K562 (cell line): ENCODE data around the gene OR2B2. TPM values are rescaled to one million over a fixed set of nuclear protein-coding genes. Genes with fewer than 3 reads are reported as not detected.

Source experiments
- ATAC-seq: fragments of 200-7000 bp; cut with Tn5 transposase; 3 replicates; pipeline ENCODE4 v1.9.1; 2020; ENCODE audit warnings: moderate library complexity
- BruUV-seq: library from RNA; stranded (reverse); fragments of 400-500 nt; replicated peaks from 2 replicates; lab custom pipeline; 2021; lab: Mats Ljungman, UMichigan
- CTCF ChIA-PET: fragments of 300-600 bp; formaldehyde crosslinking; extraction: SDS; loops from one replicate; lab custom pipeline; 2021; ENCODE audit warnings: low intra/inter-chr PET ratio; lab: Yijun Ruan, JAX
- POLR2A ChIA-PET: fragments of 300-600, 350-650 bp; sonication (Branson Sonifier 250); formaldehyde crosslinking; extraction: SDS; loops from one replicate; lab custom pipeline; 2021; ENCODE audit warnings: antibody characterized with exemption, inconsistent platforms; lab: Yijun Ruan, JAX
- DNase-seq, 4 experiments: peaks; one replicate each; pipeline versions ENCODE4 v3.0.0 to v3.0.0-alpha.2; 2011 to 2018; ENCODE audit warnings: low spot score in 3 of 4, mixed read lengths in 3 of 4; ENCODE audit errors: extremely low read depth in 1 of 4
- FAIRE-seq: peaks from 2 replicates; lab custom pipeline; 2011; peaks lifted over from hg19 to GRCh38; lab: Jason Lieb, UNC
- H2AFZ ChIP-seq: 2 replicates; pipeline ENCODE4 v1.6.0; 2011; ENCODE audit warnings: low read depth, low read length, control low read depth, inconsistent platforms
- H3K27ac ChIP-seq: fragments of 200-600 bp; 3 replicates; pipeline ENCODE4 v1.8.0; 2011; ENCODE audit warnings: low read depth, mild to moderate bottlenecking, control low read depth, inconsistent platforms, low read length, moderate library complexity, mixed read lengths; ENCODE audit errors: extremely low read depth
- H3K27me3 ChIP-seq, 2 experiments: fragments of 300-600 bp in 1 of 2; 2 replicates in 1 of 2; 3 replicates in 1 of 2; pipeline versions ENCODE4 v1.6.0 to v1.8.0; 2011; ENCODE audit warnings: inconsistent platforms in 2 of 2, low read length in 2 of 2, mild to moderate bottlenecking in 1 of 2, mixed read lengths in 1 of 2, moderate library complexity in 1 of 2; ENCODE audit not compliant: control insufficient read depth in 2 of 2, insufficient read depth in 2 of 2
- H3K36me3 ChIP-seq: fragments of 300-600 bp; 3 replicates; pipeline ENCODE4 v1.8.0; 2011; ENCODE audit warnings: mild to moderate bottlenecking, low read length, inconsistent platforms; ENCODE audit not compliant: control insufficient read depth, insufficient read depth
- H3K4me1 ChIP-seq, 2 experiments: fragments of 200-600 bp in 1 of 2; replicated peaks in 1 of 2; 2 replicates in 1 of 2; 3 replicates in 1 of 2; pipeline versions ENCODE4 v1.5.1 to v1.8.0; 2011; ENCODE audit warnings: inconsistent platforms in 2 of 2, low read length in 2 of 2, mild to moderate bottlenecking in 1 of 2, mixed read lengths in 1 of 2, moderate library complexity in 1 of 2; ENCODE audit not compliant: control insufficient read depth in 2 of 2, insufficient read depth in 2 of 2
- H3K4me2 ChIP-seq: 2 replicates; pipeline ENCODE4 v1.6.1; 2011; ENCODE audit warnings: low read length, control low read depth, inconsistent platforms, mixed read lengths; ENCODE audit not compliant: insufficient read depth
- H3K4me3 ChIP-seq: fragments of 200-600 bp; sonication (generic), shearing (Covaris generic); 2 replicates; pipeline ENCODE4 v1.5.1; 2016; ENCODE audit warnings: control low read depth, inconsistent platforms
- H3K79me2 ChIP-seq: fragments of 200-600 bp; 3 replicates; pipeline ENCODE4 v1.8.0; 2011; ENCODE audit warnings: low read length, inconsistent platforms; ENCODE audit not compliant: control insufficient read depth, insufficient read depth
- H3K9ac ChIP-seq, 2 experiments: 2 replicates each; pipeline versions ENCODE4 v1.6.0 to v1.6.1; 2011; ENCODE audit warnings: low read depth in 2 of 2, low read length in 2 of 2, control low read depth in 1 of 2, inconsistent platforms in 1 of 2, mild to moderate bottlenecking in 1 of 2, mixed read lengths in 1 of 2; ENCODE audit not compliant: insufficient read depth in 1 of 2
- H3K9me1 ChIP-seq: one replicate; pipeline ENCODE4 v1.6.0; 2011; ENCODE audit warnings: inconsistent platforms, mild to moderate bottlenecking, low read length, moderate library complexity; ENCODE audit not compliant: control insufficient read depth, insufficient read depth
- H3K9me3 ChIP-seq: replicated peaks from 2 replicates; pipeline ENCODE4 v1.5.1; 2011; ENCODE audit warnings: low read depth, low read length, inconsistent platforms; ENCODE audit not compliant: control insufficient read depth, insufficient read depth
- H4K20me1 ChIP-seq: replicated peaks from 2 replicates; pipeline ENCODE4 v1.6.1; 2011; ENCODE audit warnings: low read length, inconsistent platforms, mixed read lengths; ENCODE audit not compliant: control insufficient read depth, insufficient read depth
- ARID2 ChIP-seq: fragments of 450-650 bp; IDR thresholded peaks from 2 replicates; pipeline ENCODE4 v1.6.1; 2017; ENCODE audit warnings: antibody characterized with exemption, mild to moderate bottlenecking
- CHCHD3 ChIP-seq: fragments of 250-450 bp; sonication (Bioruptor Pico); IDR thresholded peaks from 2 replicates; pipeline ENCODE4 v2.1.2; 2022; ENCODE audit warnings: mild to moderate bottlenecking
- EZH2 ChIP-seq: IDR thresholded peaks from 2 replicates; pipeline ENCODE4 v1.6.1; 2012; ENCODE audit warnings: low read depth, mild to moderate bottlenecking, inconsistent platforms, low read length, borderline replicate concordance
- FOXA3 ChIP-seq, 2 experiments: fragments of 450-650 bp in 1 of 2; sonication (generic) in 1 of 2; formaldehyde crosslinking; IDR thresholded peaks in 1 of 2; conservative IDR thresholded peaks in 1 of 2; 2 replicates each; pipeline versions ENCODE4 v1.4.0 to v1.8.0; 2020 to 2022; ENCODE audit warnings: mild to moderate bottlenecking in 2 of 2, missing genetic modification reagents in 1 of 2
- GABPA ChIP-seq: fragments of 200-800 bp; sonication (Bioruptor generic); conservative IDR thresholded peaks from 2 replicates; pipeline ENCODE4 v1.6.1; 2016; ENCODE audit warnings: low read depth, missing genetic modification characterization, missing compliant biosample characterization
- GATAD2A ChIP-seq: fragments of 450-650 bp; IDR thresholded peaks from 2 replicates; pipeline ENCODE4 v1.6.1; 2017
- JUND ChIP-seq, 2 experiments: IDR thresholded peaks; 2 replicates in 1 of 2; 3 replicates in 1 of 2; pipeline ENCODE4 v1.6.1; 2011; ENCODE audit warnings: borderline replicate concordance in 2 of 2, low read depth in 2 of 2, low read length in 2 of 2, improper control_type of control experiment in 1 of 2, missing biosample characterization in 1 of 2, missing genetic modification characterization in 1 of 2, missing genetic modification reagents in 1 of 2
- POLR3G ChIP-seq: IDR thresholded peaks from 2 replicates; pipeline ENCODE4 v1.6.1; 2011; ENCODE audit not compliant: insufficient read length, insufficient replicate concordance; ENCODE audit errors: extremely low read depth
- PYGO2 ChIP-seq: fragments of 450-650 bp; IDR thresholded peaks from 2 replicates; pipeline ENCODE4 v1.6.1; 2016; ENCODE audit warnings: mild to moderate bottlenecking, missing genetic modification characterization, moderate library complexity, missing compliant biosample characterization
- RFX1 ChIP-seq: fragments of 450-650 bp; IDR thresholded peaks from 2 replicates; pipeline ENCODE4 v1.6.1; 2016; ENCODE audit warnings: mild to moderate bottlenecking, moderate library complexity
- SMARCB1 ChIP-seq: IDR thresholded peaks from 2 replicates; pipeline ENCODE4 v1.6.1; 2011; ENCODE audit warnings: improper control_type of control experiment, low read depth; ENCODE audit not compliant: insufficient read length
- TOE1 ChIP-seq, 2 experiments: fragments of 450-650 bp in 1 of 2; sonication (generic) in 1 of 2; formaldehyde crosslinking in 1 of 2; IDR thresholded peaks; 2 replicates each; pipeline versions ENCODE4 v1.7.1 to v1.8.0; 2016 to 2022; ENCODE audit warnings: borderline replicate concordance in 2 of 2, mild to moderate bottlenecking in 2 of 2, antibody characterized with exemption in 1 of 2, inconsistent platforms in 1 of 2, low read depth in 1 of 2, missing genetic modification reagents in 1 of 2, moderate library complexity in 1 of 2
- ZNF133 ChIP-seq: fragments of 250-450 bp; sonication (Bioruptor Pico); IDR thresholded peaks from 2 replicates; pipeline ENCODE4 v1.4.0; 2020; ENCODE audit warnings: mild to moderate bottlenecking
- ZNF274 ChIP-seq: IDR thresholded peaks from 2 replicates; pipeline ENCODE4 v1.6.1; 2011; ENCODE audit warnings: low read depth, mild to moderate bottlenecking, low read length, moderate library complexity, borderline replicate concordance
- WGBS: fragments of 100-300 bp; shearing (Covaris generic); methylation state at CpG from one replicate; pipeline ENCODE4 v1.1.6; 2016; ENCODE audit warnings: low coverage, mixed read lengths; ENCODE audit not compliant: insufficient coverage; ENCODE audit errors: missing lambda C conversion rate; 5-methylcytosine and 5-hydroxymethylcytosine counted together
- in situ Hi-C: fragments of 300-500 bp; cut with MboI; formaldehyde crosslinking; loops from 4 replicates; pipeline ENCODE4 v1.15.0; 2018; ENCODE audit warnings: inconsistent platforms, mixed read lengths
- intact Hi-C: fragments of 100-400 bp; cut with micrococcal nuclease; formaldehyde crosslinking; loops from 2 replicates; pipeline ENCODE4 v1.14.2; 2022
- polyA plus RNA-seq, 8 experiments: library from polyadenylated mRNA; depleted of rRNA in 4 of 8; stranded (reverse) in 5 of 8; unstranded in 3 of 8; fragments of >200 nt; fragmentation: Nextera tagmentation in 2 of 8; fragmentation: Illumina TruSeq in 1 of 8; extraction: Ambion mirVana in 2 of 8; extraction: Trizol in 1 of 8; gene quantifications; 2 replicates each; pipeline versions ENCODE4 v1.2.1 to v1.2.3, GENCODE V29; 2011 to 2014; ENCODE audit warnings: inconsistent platforms in 1 of 8, missing spikeins in 1 of 8
- total RNA-seq, 7 experiments: library from RNA; depleted of rRNA in 6 of 7; stranded (reverse); fragments of >200 nt in 6 of 7; fragmentation: Illumina TruSeq in 2 of 7; extraction: Trizol in 2 of 7; gene quantifications; 2 replicates each; pipeline versions ENCODE4 v1.2.1 to v1.2.3, GENCODE V29; 2011 to 2021; ENCODE audit warnings: low replicate concordance in 1 of 7
- TF ChIP-seq, protein P1 (sequence below), 2 experiments: fragments of 450-650 bp in 1 of 2; IDR thresholded peaks; 2 replicates each; pipeline ENCODE4 v1.6.1; 2011 to 2017; ENCODE audit warnings: low read depth in 2 of 2, antibody characterized with exemption in 1 of 2, borderline replicate concordance in 1 of 2, low read length in 1 of 2, mild to moderate bottlenecking in 1 of 2, mixed read lengths in 1 of 2; ENCODE audit not compliant: control insufficient read depth in 1 of 2

The OR2B2 gene
- total and polyA plus RNA-seq, 9 of the 15 experiments (the other 6 are each of a cell fraction or from before 2014, with no cell fraction given), result 0.24 TPM; not detected in 8

DNA sequence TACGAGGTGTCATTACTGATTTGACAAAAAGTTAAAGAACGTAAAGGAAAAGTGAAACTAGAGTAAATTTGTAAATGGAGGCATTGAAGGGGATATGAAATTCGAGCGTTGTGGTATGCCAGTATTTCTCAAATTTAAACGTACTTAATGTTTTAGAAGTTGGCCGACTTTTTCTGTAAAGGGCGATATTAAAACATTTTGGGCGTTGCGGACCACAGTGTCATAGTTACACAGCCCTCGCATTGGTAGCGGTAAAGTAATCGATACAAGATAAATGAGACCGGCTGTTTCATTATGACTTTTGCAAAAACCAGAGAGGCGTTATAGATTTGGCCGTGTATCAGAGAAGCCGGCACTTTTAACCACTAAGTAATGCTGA, 39.6 kb downstream of the OR2B2 start:
- H3K27ac ChIP-seq, result no peak overlapping the region
- no peak for ATAC-seq
- DNase-seq, result no peak

More for the DNA sequence above, 39.6 kb downstream of the OR2B2 start:
- Histone ChIP-seq H3K79me2 (no peaks in the 10 kb centered on the region), H2AFZ (no peak overlapping the region), H3K27me3 (no peaks in the 10 kb centered on the region), H3K9me1 (no peaks in the 10 kb centered on the region), H3K9me3 (peaks cover 4% of the 10 kb centered on the region; the same call in 1 of the 2 replicates), H3K36me3 (no peaks in the 10 kb centered on the region)
- no peak for FAIRE-seq
- no TSS peak for BruUV-seq
- 87% methylated on average over 16 of the region's 16 CpGs for WGBS
- no peak for TF ChIP-seq GABPA (tag)
- TF ChIP-seq PYGO2 (tag), result no peak
- TF ChIP-seq RFX1, result no peak
- no peak for TF ChIP-seq CHCHD3 (CRISPR knock-in tag)
- no peak for TF ChIP-seq ZNF133 (CRISPR knock-in tag)
- no peak for TF ChIP-seq POLR3G
- TF ChIP-seq SMARCB1, result no peak
- TF ChIP-seq JUND (IDR thresholded peaks at IDR 0.05; ENCODE audit: borderline replicate concordance, low read depth, low read length), result no peak
- TF ChIP-seq JUND (tag; IDR thresholded peaks at IDR 0.05; ENCODE audit: borderline replicate concordance, low read depth, low read length), result no peak
- TF ChIP-seq, protein P1, sequence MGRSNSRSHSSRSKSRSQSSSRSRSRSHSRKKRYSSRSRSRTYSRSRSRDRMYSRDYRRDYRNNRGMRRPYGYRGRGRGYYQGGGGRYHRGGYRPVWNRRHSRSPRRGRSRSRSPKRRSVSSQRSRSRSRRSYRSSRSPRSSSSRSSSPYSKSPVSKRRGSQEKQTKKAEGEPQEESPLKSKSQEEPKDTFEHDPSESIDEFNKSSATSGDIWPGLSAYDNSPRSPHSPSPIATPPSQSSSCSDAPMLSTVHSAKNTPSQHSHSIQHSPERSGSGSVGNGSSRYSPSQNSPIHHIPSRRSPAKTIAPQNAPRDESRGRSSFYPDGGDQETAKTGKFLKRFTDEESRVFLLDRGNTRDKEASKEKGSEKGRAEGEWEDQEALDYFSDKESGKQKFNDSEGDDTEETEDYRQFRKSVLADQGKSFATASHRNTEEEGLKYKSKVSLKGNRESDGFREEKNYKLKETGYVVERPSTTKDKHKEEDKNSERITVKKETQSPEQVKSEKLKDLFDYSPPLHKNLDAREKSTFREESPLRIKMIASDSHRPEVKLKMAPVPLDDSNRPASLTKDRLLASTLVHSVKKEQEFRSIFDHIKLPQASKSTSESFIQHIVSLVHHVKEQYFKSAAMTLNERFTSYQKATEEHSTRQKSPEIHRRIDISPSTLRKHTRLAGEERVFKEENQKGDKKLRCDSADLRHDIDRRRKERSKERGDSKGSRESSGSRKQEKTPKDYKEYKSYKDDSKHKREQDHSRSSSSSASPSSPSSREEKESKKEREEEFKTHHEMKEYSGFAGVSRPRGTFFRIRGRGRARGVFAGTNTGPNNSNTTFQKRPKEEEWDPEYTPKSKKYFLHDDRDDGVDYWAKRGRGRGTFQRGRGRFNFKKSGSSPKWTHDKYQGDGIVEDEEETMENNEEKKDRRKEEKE (IDR thresholded peaks at IDR 0.05; ENCODE audit: borderline replicate concordance in 1 of 2, control insufficient read depth in 1 of 2, low read depth in 2 of 2, low read length in 1 of 2), result no peak
- no peak for TF ChIP-seq EZH2
- TF ChIP-seq ARID2, result no peak
- no peak for TF ChIP-seq TOE1 (IDR thresholded peaks at IDR 0.05; ENCODE audit: borderline replicate concordance)
- no peak for TF ChIP-seq TOE1 (CRISPR knock-in tag; IDR thresholded peaks at IDR 0.05; ENCODE audit: borderline replicate concordance, low read depth)
- no peak for TF ChIP-seq FOXA3 (CRISPR knock-in tag; conservative IDR thresholded peaks at IDR 0.05 in 1 of 2, IDR thresholded peaks at IDR 0.05 in 1 of 2)
- no peak for TF ChIP-seq GATAD2A
- no peak for TF ChIP-seq ZNF274
- TF ChIP-seq, all 486 proteins: peak for 0
- CTCF ChIA-PET, result no interaction called here
- Histone ChIP-seq H4K20me1 (no peaks in the 10 kb centered on the region), H3K4me3 (no peak overlapping the region), H3K4me1 (peaks cover 0 to 10% of the 10 kb centered on the region in 2 experiments; a peak in 4 of 5 replicates), H3K4me2 (no peak overlapping the region), H3K9ac (no peak overlapping the region)
- POLR2A ChIA-PET, result interaction anchor here (1.3 to 18.7 kb wide), 5 partner anchors 11 to 36 kb away, joined by 3 to 306 read pairs (median 55); a partner anchor contains a TSS
- in situ Hi-C loops (no loop called here), intact Hi-C loops (no loop called here)
